GM12878 (cell line): ENCODE measurements around the gene PSMB7. TPM values are rescaled to one million over a fixed set of nuclear protein-coding genes. Genes with fewer than 3 reads are reported as not detected.

Experiments
- ATAC-seq: fragments of 200-7000 bp; cut with Tn5 transposase; 3 replicates; pipeline ENCODE4 v1.9.1; 2020; ENCODE audit warnings: mild to moderate bottlenecking, moderate library complexity
- BruUV-seq: library from RNA; stranded (reverse); fragments of 400-500 nt; replicated peaks from 2 replicates; lab custom pipeline; 2021; lab: Mats Ljungman, UMichigan
- CTCF ChIA-PET: fragments of 300-600 bp; sonication (Branson Sonifier 250); formaldehyde crosslinking; extraction: SDS; loops from one replicate; lab custom pipeline; 2021; ENCODE audit warnings: inconsistent platforms; lab: Yijun Ruan, JAX
- POLR2A ChIA-PET: fragments of 350-600 bp; formaldehyde crosslinking; extraction: SDS; loops from one replicate; lab custom pipeline; 2021; ENCODE audit warnings: inconsistent platforms; lab: Charles Lee
- RAD21 ChIA-PET: fragments of 300-600 bp; sonication (Branson Sonifier 250); formaldehyde crosslinking; loops from one replicate; lab custom pipeline; 2023; ENCODE audit warnings: antibody characterized with exemption; ENCODE audit not compliant: unreplicated experiment; lab: Charles Lee
- SMC1A ChIA-PET: fragments of 300-600 bp; sonication (Branson Sonifier 250); formaldehyde crosslinking; loops from one replicate; lab custom pipeline; 2023; ENCODE audit not compliant: unreplicated experiment, uncharacterized antibody; lab: Charles Lee
- DNase-seq: peaks from one replicate; pipeline ENCODE4 v3.0.0-alpha.2; 2011; ENCODE audit warnings: low read depth, low spot score
- FAIRE-seq: peaks from 3 replicates; lab custom pipeline; 2011; peaks lifted over from hg19 to GRCh38; lab: Jason Lieb, UNC
- H2AFZ ChIP-seq: 2 replicates; pipeline ENCODE4 v1.6.0; 2011; ENCODE audit warnings: low read depth, low read length, control low read depth; ENCODE audit not compliant: control insufficient read depth
- H3K27ac ChIP-seq: 2 replicates; pipeline ENCODE4 v1.5.1; 2011; ENCODE audit warnings: control low read depth; ENCODE audit not compliant: control insufficient read depth, insufficient read depth
- H3K27me3 ChIP-seq, 2 experiments: replicated peaks in 1 of 2; 2 replicates each; pipeline versions ENCODE4 v1.6.0 to v1.6.1; 2011; ENCODE audit warnings: low read length in 1 of 2; ENCODE audit not compliant: control insufficient read depth in 2 of 2, insufficient read depth in 2 of 2
- H3K36me3 ChIP-seq, 2 experiments: 2 replicates each; pipeline ENCODE4 v1.5.1; 2011; ENCODE audit warnings: low read length in 1 of 2; ENCODE audit not compliant: control insufficient read depth in 2 of 2, insufficient read depth in 2 of 2
- H3K4me1 ChIP-seq: 2 replicates; pipeline ENCODE4 v1.6.1; 2011; ENCODE audit warnings: mild to moderate bottlenecking, low read length, moderate library complexity, mixed read lengths; ENCODE audit not compliant: control insufficient read depth, insufficient read depth
- H3K4me2 ChIP-seq: 2 replicates; pipeline ENCODE4 v1.6.0; 2011; ENCODE audit warnings: control low read depth; ENCODE audit not compliant: control insufficient read depth, insufficient read depth
- H3K4me3 ChIP-seq: fragments of 200-600 bp; sonication (generic); 2 replicates; pipeline ENCODE4 v1.5.1; 2016
- H3K79me2 ChIP-seq: 2 replicates; pipeline ENCODE4 v1.6.0; 2011; ENCODE audit warnings: low read length; ENCODE audit not compliant: control insufficient read depth, insufficient read depth
- H3K9ac ChIP-seq: 2 replicates; pipeline ENCODE4 v1.8.0; 2011; ENCODE audit warnings: low read length, control low read depth, mixed read lengths; ENCODE audit not compliant: control insufficient read depth, insufficient read depth
- H3K9me3 ChIP-seq: replicated peaks from 3 replicates; pipeline ENCODE4 v1.5.1; 2011; ENCODE audit warnings: mild to moderate bottlenecking, low read length; ENCODE audit not compliant: control insufficient read depth, insufficient read depth
- H4K20me1 ChIP-seq: 2 replicates; pipeline ENCODE4 v1.6.0; 2011; ENCODE audit not compliant: control insufficient read depth, insufficient read depth
- ATF7 ChIP-seq: fragments of 450-650 bp; IDR thresholded peaks from 2 replicates; pipeline ENCODE4 v1.6.1; 2016; ENCODE audit warnings: low read depth, mild to moderate bottlenecking
- BCL3 ChIP-seq: IDR thresholded peaks from 2 replicates; pipeline ENCODE4 v1.6.1; 2011; ENCODE audit warnings: borderline replicate concordance, low read depth, mild to moderate bottlenecking, moderate library complexity, low read length; ENCODE audit not compliant: insufficient read depth, poor library complexity, severe bottlenecking
- BHLHE40 ChIP-seq, 2 experiments: fragments of 450-650 bp in 1 of 2; IDR thresholded peaks; 2 replicates each; pipeline ENCODE4 v1.6.1; 2011 to 2017; ENCODE audit warnings: low read depth in 2 of 2, borderline replicate concordance in 1 of 2, improper control_type of control experiment in 1 of 2, low read length in 1 of 2, mild to moderate bottlenecking in 1 of 2
- CBX3 ChIP-seq: fragments of 200-600 bp; sonication (generic); IDR thresholded peaks from 2 replicates; pipeline ENCODE4 v1.6.1; 2016; ENCODE audit warnings: low read depth, borderline replicate concordance
- CHD1 ChIP-seq: IDR thresholded peaks from 2 replicates; pipeline ENCODE4 v1.6.1; 2012; ENCODE audit warnings: low read depth, low read length, improper control_type of control experiment
- CTCF ChIP-seq, 3 experiments: IDR thresholded peaks in 2 of 3; conservative IDR thresholded peaks in 1 of 3; 2 replicates each; pipeline ENCODE4 v1.5.1; 2011; ENCODE audit warnings: low read depth in 3 of 3, low read length in 3 of 3, mild to moderate bottlenecking in 3 of 3, control low read depth in 2 of 3, moderate library complexity in 2 of 3, inconsistent platforms in 1 of 3, mixed read lengths in 1 of 3; ENCODE audit not compliant: control insufficient read depth in 2 of 3, insufficient read depth in 1 of 3; ENCODE audit errors: extremely low read depth in 1 of 3
- E2F4 ChIP-seq: IDR thresholded peaks from 2 replicates; pipeline ENCODE4 v1.6.1; 2012; ENCODE audit warnings: low read depth, low read length, improper control_type of control experiment
- FOXK2 ChIP-seq: fragments of 450-650 bp; IDR thresholded peaks from 2 replicates; pipeline ENCODE4 v1.6.1; 2017; ENCODE audit warnings: mild to moderate bottlenecking, moderate library complexity
- PAX5 ChIP-seq: IDR thresholded peaks from 2 replicates; pipeline ENCODE4 v1.6.1; 2011; ENCODE audit warnings: low read depth, low read length, borderline replicate concordance
- PBX3 ChIP-seq: IDR thresholded peaks from 2 replicates; pipeline ENCODE4 v1.6.1; 2011; ENCODE audit warnings: mild to moderate bottlenecking, low read depth, low read length, moderate library complexity; ENCODE audit not compliant: insufficient replicate concordance
- PML ChIP-seq: IDR thresholded peaks from 2 replicates; pipeline ENCODE4 v1.6.1; 2012; ENCODE audit warnings: low read length, inconsistent platforms
- RAD51 ChIP-seq: fragments of 450-650 bp; IDR thresholded peaks from 2 replicates; pipeline ENCODE4 v1.6.1; 2016; ENCODE audit warnings: moderate library complexity, mild to moderate bottlenecking, inconsistent platforms
- SIN3A ChIP-seq: IDR thresholded peaks from 2 replicates; pipeline ENCODE4 v1.6.1; 2012; ENCODE audit warnings: low read depth, low read length, improper control_type of control experiment
- SMAD1 ChIP-seq: fragments of 450-650 bp; IDR thresholded peaks from 2 replicates; pipeline ENCODE4 v1.6.1; 2018; ENCODE audit warnings: mild to moderate bottlenecking, low read depth; ENCODE audit not compliant: partially characterized antibody
- SREBF1 ChIP-seq: IDR thresholded peaks from 2 replicates; pipeline ENCODE4 v1.6.1; 2012; ENCODE audit warnings: mild to moderate bottlenecking, low read length
- YY1 ChIP-seq: IDR thresholded peaks from 2 replicates; pipeline ENCODE4 v1.6.1; 2011; ENCODE audit warnings: low read depth, mild to moderate bottlenecking, low read length
- WGBS: methylation state at CpG from one replicate; pipeline ENCODE4 v1.1.6; 2016; ENCODE audit warnings: low lambda C conversion rate; ENCODE audit not compliant: insufficient replicate concordance, insufficient coverage; ENCODE audit errors: missing lambda C conversion rate; 5-methylcytosine and 5-hydroxymethylcytosine counted together
- in situ Hi-C: fragments of 300-500 bp; cut with MboI; formaldehyde crosslinking; loops from 9 replicates; pipeline ENCODE4 v1.14.3; 2018; ENCODE audit warnings: mixed read lengths
- intact Hi-C: fragments of 100-400 bp; cut with micrococcal nuclease; formaldehyde crosslinking; loops from one replicate; pipeline ENCODE4 v1.14.2; 2022; ENCODE audit not compliant: unreplicated experiment
- polyA plus RNA-seq, 11 experiments: library from polyadenylated mRNA; depleted of rRNA in 4 of 11; unstranded in 6 of 11; stranded (reverse) in 5 of 11; fragments of >200 nt; fragmentation: Nextera tagmentation in 4 of 11; fragmentation: Illumina TruSeq in 1 of 11; extraction: Ambion mirVana in 4 of 11; extraction: Trizol in 1 of 11; gene quantifications; 1 replicate in 1 of 11; 2 replicates in 10 of 11; pipeline versions ENCODE4 v1.2.1 to v1.2.3, GENCODE V29; 2011 to 2016; ENCODE audit warnings: inconsistent platforms in 2 of 11, missing spikeins in 2 of 11, low read depth in 1 of 11
- total RNA-seq, 4 experiments: library from RNA; depleted of rRNA in 3 of 4; stranded (reverse); fragments of >200 nt in 3 of 4; fragmentation: Illumina TruSeq in 1 of 4; extraction: Trizol in 1 of 4; gene quantifications; 2 replicates each; pipeline versions ENCODE4 v1.2.1 to v1.2.3, GENCODE V29; 2013 to 2021

The PSMB7 gene
- total and polyA plus RNA-seq, 10 of the 15 experiments (the other 5 are each of a cell fraction or from before 2014, with no cell fraction given), result 174 to 564 (median 268) TPM

- TF ChIP-seq CTCF (IDR thresholded peaks at IDR 0.05 in 2 of 3, conservative IDR thresholded peaks at IDR 0.05 in 1 of 3; ENCODE audit: control insufficient read depth in 2 of 3, extremely low read depth in 1 of 3, insufficient read depth in 1 of 3, low read depth in 3 of 3, low read length in 3 of 3) (no peak), SREBF1 (no peak)
Observed at GRCh38 chr9:124453586-124454191, 38.4 kb upstream of the PSMB7 start (continued).

GRCh38 chr9:124452841-124453585 is 37.8 kb upstream of the PSMB7 start:
- ChIA-PET RAD21 (no interaction called here), SMC1A (no interaction called here), POLR2A (no interaction called here), CTCF (no interaction called here)
- no peaks in the 10 kb centered on the region for H4K20me1 ChIP-seq
- H3K4me1 ChIP-seq, result no peaks in the 10 kb centered on the region
- peaks cover 5 to 9% of the 10 kb centered on the region in 2 experiments; a peak in 3 of 4 replicates for H3K27me3 ChIP-seq
- no peak overlapping the region for H3K27ac ChIP-seq
- FAIRE-seq, result no peak
- no peaks in the 10 kb centered on the region for H3K36me3 ChIP-seq
- intact Hi-C loops, result no loop called here
- no peaks in the 10 kb centered on the region for H3K9me3 ChIP-seq
- no peaks in the 10 kb centered on the region for H3K79me2 ChIP-seq
- in situ Hi-C loops, result no loop called here
- ATAC-seq, result no peak
- no peak overlapping the region for H3K4me2 ChIP-seq
- no peak overlapping the region for H2AFZ ChIP-seq
- DNase-seq, result no peak
- no TSS peak for BruUV-seq
- H3K4me3 ChIP-seq, result no peak overlapping the region
- no peak overlapping the region for H3K9ac ChIP-seq
- 77% methylated on average over 47 of the region's 85 CpGs for WGBS
- no peak for TF ChIP-seq FOXK2
- no peak for TF ChIP-seq PML
- TF ChIP-seq ATF7, result no peak
- TF ChIP-seq PBX3, result no peak
- no peak for TF ChIP-seq YY1
- TF ChIP-seq CHD1, result no peak
- TF ChIP-seq BHLHE40 (IDR thresholded peaks at IDR 0.05; ENCODE audit: borderline replicate concordance in 1 of 2, low read depth in 2 of 2, low read length in 1 of 2), result no peak
- TF ChIP-seq SMAD1, result no peak
- TF ChIP-seq BCL3, result no peak
- no peak for TF ChIP-seq SIN3A
- no peak for TF ChIP-seq CBX3
- TF ChIP-seq RAD51, result no peak
- TF ChIP-seq E2F4, result no peak
- TF ChIP-seq PAX5, result no peak
